GM18873 (cell line): Measurements from ENCODE around the gene IL20RB.

Experiments used
- ATAC-seq: cut with Tn5 transposase; IDR thresholded peaks from one replicate; pipeline ENCODE4 v1.9.1; 2021; ENCODE audit warnings: mild to moderate bottlenecking, moderate library complexity, moderate number of reproducible peaks; ENCODE audit not compliant: unreplicated experiment, low FRiP score

The IL20RB gene

GRCh38 chr3:137020888-137021287, 63.1 kb downstream of the IL20RB start:
- ATAC-seq, result no peak

GRCh38 chr3:137024348-137024747, 66.6 kb downstream of the IL20RB start:
- ATAC-seq, result no peak

- no peak for ATAC-seq
Observed at GRCh38 chr3:137026701-137027100, 68.9 kb downstream of the IL20RB start.

- ATAC-seq, result no peak
Observed at GRCh38 chr3:137032465-137033120, 74.8 kb downstream of the IL20RB start.

GRCh38 chr3:137035631-137036030, 77.8 kb downstream of the IL20RB start:
- no peak for ATAC-seq

- no peak for ATAC-seq
Observed at GRCh38 chr3:137039570-137039969, 81.8 kb downstream of the IL20RB start.

GRCh38 chr3:137041251-137041650, 83.5 kb downstream of the IL20RB start:
- no peak for ATAC-seq

GRCh38 chr3:137041686-137042085, 83.9 kb downstream of the IL20RB start:
- ATAC-seq, result no peak

GRCh38 chr3:137046747-137047146, 89.0 kb downstream of the IL20RB start:
- no peak for ATAC-seq

GRCh38 chr3:137047240-137047639, 89.5 kb downstream of the IL20RB start:
- no peak for ATAC-seq

- ATAC-seq, result no peak
Observed at GRCh38 chr3:137050281-137050680, 92.5 kb downstream of the IL20RB start.

GRCh38 chr3:137052298-137052697, 94.5 kb downstream of the IL20RB start:
- ATAC-seq, result no peak
